Uterus (tissue), 4 donors: ENCODE measurements around the gene COL15A1. TPM values are rescaled to one million over a fixed set of nuclear protein-coding genes. Genes with fewer than 3 reads are reported as not detected.

Experiments used
- DNase-seq, 2 donors: peaks; one replicate each; pipeline ENCODE4 v3.0.0-alpha.2; 2019 to 2020
- H3K27ac ChIP-seq, 2 donors: fragments of 200-600 bp; sonication (generic); 1 replicate in 1 of 2; 2 replicates in 1 of 2; pipeline ENCODE4 v1.5.1; 2016 to 2018
- H3K27me3 ChIP-seq, 2 donors: fragments of 200-600 bp; sonication (generic); one replicate each; pipeline ENCODE4 v1.5.1; 2018 to 2019; ENCODE audit warnings: control low read depth in 1 of 2
- H3K36me3 ChIP-seq, 2 donors: fragments of 200-600 bp; sonication (generic); one replicate each; pipeline ENCODE4 v1.5.1; 2019; ENCODE audit warnings: control low read depth in 1 of 2
- H3K4me1 ChIP-seq, 2 donors: fragments of 200-600 bp; sonication (generic); one replicate each; pipeline ENCODE4 v1.5.1; 2018 to 2019; ENCODE audit warnings: control low read depth in 1 of 2
- H3K4me3 ChIP-seq, 2 donors: fragments of 200-600 bp; sonication (generic); 1 replicate in 1 of 2; 2 replicates in 1 of 2; pipeline ENCODE4 v1.5.1; 2018 to 2019; ENCODE audit warnings: mild to moderate bottlenecking in 1 of 2
- H3K9me3 ChIP-seq, 2 donors: fragments of 200-600 bp; sonication (generic); one replicate each; pipeline ENCODE4 v1.5.1; 2019; ENCODE audit warnings: control low read depth in 1 of 2
- POLR2A ChIP-seq, 2 donors: fragments of 450-650 bp; IDR thresholded peaks; one replicate each; pipeline ENCODE4 v1.6.1; 2016; ENCODE audit warnings: antibody characterized with exemption in 2 of 2, mild to moderate bottlenecking in 1 of 2, moderate library complexity in 1 of 2
- intact Hi-C: fragments of 100-400 bp; cut with DNase I; formaldehyde crosslinking; loops from one replicate; pipeline ENCODE4 v1.15.1; 2023; ENCODE audit warnings: low total_unique reads
- total RNA-seq, 4 donors: library from RNA; depleted of rRNA in 3 of 4; stranded (reverse); fragments of >200 nt in 3 of 4; gene quantifications; one replicate each; pipeline versions ENCODE4 v1.1.0 to v1.2.4, GENCODE V29; 2014 to 2023
- TF ChIP-seq, protein P1 (sequence below), 4 experiments: fragments of 200-600 bp in 2 of 4; fragments of 450-650 bp in 2 of 4; sonication (generic) in 2 of 4; IDR thresholded peaks; one replicate each; pipeline ENCODE4 v1.5.1; 2016 to 2019; ENCODE audit warnings: antibody characterized with exemption in 4 of 4, mild to moderate bottlenecking in 2 of 4, moderate library complexity in 1 of 4
- donor health status: DM: yes; HTN: yes; CAD: no.

COL15A1 gene
- total RNA-seq, 4 donors from 2014 or later, result 20.3 to 160 (median 50.4) TPM

DNA sequence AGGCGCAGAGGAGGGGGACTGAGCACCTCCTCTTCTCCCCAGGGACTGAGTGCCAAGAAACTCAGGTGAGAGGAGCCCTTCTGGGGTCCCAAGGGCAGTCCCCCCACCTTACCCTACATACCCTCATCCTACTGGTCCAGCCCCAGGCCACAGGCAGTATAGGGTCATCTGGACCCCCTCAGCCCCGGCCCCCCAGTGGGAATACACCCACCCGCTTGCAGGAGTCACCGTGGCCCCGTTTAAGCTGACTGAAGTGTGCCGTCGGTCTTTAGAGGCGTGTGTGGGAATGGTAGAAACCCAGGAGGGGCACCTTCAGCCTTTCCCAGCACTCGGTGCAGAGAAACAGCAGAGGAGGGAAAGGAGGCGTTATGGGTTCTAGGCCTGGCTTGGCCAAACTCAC is 30.8 kb downstream of the COL15A1 start:
- TF ChIP-seq, protein P1, sequence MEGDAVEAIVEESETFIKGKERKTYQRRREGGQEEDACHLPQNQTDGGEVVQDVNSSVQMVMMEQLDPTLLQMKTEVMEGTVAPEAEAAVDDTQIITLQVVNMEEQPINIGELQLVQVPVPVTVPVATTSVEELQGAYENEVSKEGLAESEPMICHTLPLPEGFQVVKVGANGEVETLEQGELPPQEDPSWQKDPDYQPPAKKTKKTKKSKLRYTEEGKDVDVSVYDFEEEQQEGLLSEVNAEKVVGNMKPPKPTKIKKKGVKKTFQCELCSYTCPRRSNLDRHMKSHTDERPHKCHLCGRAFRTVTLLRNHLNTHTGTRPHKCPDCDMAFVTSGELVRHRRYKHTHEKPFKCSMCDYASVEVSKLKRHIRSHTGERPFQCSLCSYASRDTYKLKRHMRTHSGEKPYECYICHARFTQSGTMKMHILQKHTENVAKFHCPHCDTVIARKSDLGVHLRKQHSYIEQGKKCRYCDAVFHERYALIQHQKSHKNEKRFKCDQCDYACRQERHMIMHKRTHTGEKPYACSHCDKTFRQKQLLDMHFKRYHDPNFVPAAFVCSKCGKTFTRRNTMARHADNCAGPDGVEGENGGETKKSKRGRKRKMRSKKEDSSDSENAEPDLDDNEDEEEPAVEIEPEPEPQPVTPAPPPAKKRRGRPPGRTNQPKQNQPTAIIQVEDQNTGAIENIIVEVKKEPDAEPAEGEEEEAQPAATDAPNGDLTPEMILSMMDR (IDR thresholded peaks at IDR 0.05), result no peak
- TF ChIP-seq POLR2A (IDR thresholded peaks at IDR 0.05), result no peak
- Histone ChIP-seq H3K36me3 (no peaks in the 10 kb centered on the region), H3K9me3 (no peaks in the 10 kb centered on the region), H3K27me3 (no peaks in the 10 kb centered on the region), H3K4me3 (no peak overlapping the region), H3K27ac (peak overlapping the region; percentile 59 to 80), H3K4me1 (peaks cover 0 to 16% of the 10 kb centered on the region in 2 donors)
- intact Hi-C loops, result no loop called here
- DNase-seq, result no peak

DNA sequence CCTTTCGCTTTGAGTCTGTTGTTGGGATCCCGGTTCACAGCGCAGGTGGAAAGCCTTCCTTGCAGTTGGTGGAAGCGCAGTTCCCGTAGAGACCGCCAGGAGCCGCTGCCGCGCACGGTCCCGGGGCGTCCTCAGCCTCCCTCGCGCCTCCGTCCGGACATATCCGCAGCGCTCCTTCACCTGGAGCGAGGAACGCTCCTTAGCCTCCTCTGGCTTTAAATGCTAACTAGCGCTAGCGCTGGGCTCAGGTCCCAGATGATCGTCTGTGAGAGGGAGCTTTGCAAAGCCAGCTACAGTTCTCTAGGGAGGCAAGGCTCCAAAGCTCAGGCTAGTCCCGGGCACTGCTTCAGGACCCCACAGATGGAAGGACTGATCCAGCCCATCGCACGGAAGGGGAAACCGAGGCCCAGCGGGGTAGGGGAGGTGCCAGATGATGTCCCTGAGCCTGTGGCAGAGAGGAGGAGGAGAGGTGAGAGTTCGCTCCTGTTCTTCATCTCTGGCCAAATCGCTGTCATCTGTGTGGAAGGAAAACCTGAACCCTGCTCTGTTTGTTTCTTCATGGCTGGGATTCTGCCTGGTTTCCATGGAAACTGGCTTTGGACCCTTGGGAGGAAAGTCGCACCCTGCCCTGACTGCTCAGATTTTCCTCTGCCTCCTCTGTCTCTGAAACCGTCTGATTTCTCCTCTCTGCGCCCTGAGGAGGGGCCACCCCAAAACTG is 31.4 kb downstream of the COL15A1 start:
- H3K4me3 ChIP-seq, result no peak overlapping the region
- H3K9me3 ChIP-seq, result no peaks in the 10 kb centered on the region
- H3K4me1 ChIP-seq, result peaks cover 0 to 16% of the 10 kb centered on the region in 2 donors
- intact Hi-C loops, result no loop called here
- H3K27me3 ChIP-seq, result no peaks in the 10 kb centered on the region
- peak in 1 of 2 donors; percentile 24 for TF ChIP-seq POLR2A (IDR thresholded peaks at IDR 0.05)
- TF ChIP-seq, protein P1 (IDR thresholded peaks at IDR 0.05), result peak; percentile 98 to 99 (median 98)
- H3K27ac ChIP-seq, result peak overlapping the region; percentile 59 to 80
- peak; percentile 89 to 92 for DNase-seq
- no peaks in the 10 kb centered on the region for H3K36me3 ChIP-seq

DNA sequence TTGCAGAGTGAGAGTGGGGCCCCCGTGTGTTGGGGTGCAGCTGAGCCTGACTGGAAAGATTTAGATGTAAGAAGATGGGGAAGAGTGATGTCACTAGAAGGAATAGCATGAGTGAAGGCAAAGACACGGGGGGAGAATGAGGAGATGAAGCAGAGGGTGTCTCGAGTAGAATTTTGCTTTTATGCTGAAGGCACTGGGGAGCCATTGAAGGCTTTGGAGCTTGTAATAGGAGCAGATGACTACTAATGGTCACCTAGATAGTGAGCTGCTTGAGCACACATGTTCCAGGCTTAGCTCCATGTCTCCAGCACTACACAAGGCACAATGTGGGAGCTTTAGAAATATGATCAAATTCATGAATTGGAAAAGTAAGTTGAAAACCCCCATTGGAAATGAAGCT is 32.1 kb downstream of the COL15A1 start:
- Histone ChIP-seq H3K4me1 (peaks cover 0 to 16% of the 10 kb centered on the region in 2 donors), H3K27ac (peak overlapping the region; percentile 59 to 80), H3K9me3 (no peaks in the 10 kb centered on the region), H3K27me3 (no peaks in the 10 kb centered on the region), H3K36me3 (no peaks in the 10 kb centered on the region), H3K4me3 (no peak overlapping the region)
- DNase-seq, result no peak
- intact Hi-C loops, result no loop called here
- TF ChIP-seq POLR2A (IDR thresholded peaks at IDR 0.05), result no peak

DNA sequence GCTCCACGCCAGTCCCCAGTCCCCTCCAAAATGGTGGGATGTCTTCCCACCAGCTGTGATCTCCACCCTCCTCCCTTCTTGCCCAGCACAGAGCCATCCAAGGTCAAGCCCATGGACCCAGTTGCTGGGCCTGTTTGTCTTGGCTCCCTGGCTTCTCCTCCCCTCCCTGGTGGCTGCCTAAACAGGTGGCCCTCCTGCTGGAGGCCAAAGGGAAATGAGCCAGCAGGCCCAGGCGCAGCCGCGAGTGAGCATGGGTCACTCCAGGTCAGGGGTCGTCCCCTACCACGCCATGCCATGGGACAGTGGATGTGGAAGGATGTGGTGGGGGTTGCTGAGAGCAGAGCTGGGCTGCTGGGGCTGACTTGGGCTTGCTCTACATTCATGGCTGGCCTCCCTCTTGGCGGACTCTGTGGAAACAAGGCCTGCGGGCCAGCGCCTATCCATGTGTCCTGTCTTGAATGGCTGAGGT is 33.6 kb downstream of the COL15A1 start:
- Histone ChIP-seq H3K4me3 (no peak overlapping the region), H3K27me3 (no peaks in the 10 kb centered on the region), H3K4me1 (peaks cover 0 to 16% of the 10 kb centered on the region in 2 donors), H3K27ac (peak overlapping the region in 1 of 2 donors; percentile 52), H3K36me3 (no peaks in the 10 kb centered on the region), H3K9me3 (no peaks in the 10 kb centered on the region)
- no peak for DNase-seq
- intact Hi-C loops, result no loop called here
- no peak for TF ChIP-seq POLR2A (IDR thresholded peaks at IDR 0.05)
- TF ChIP-seq, protein P1 (IDR thresholded peaks at IDR 0.05), result no peak

DNA sequence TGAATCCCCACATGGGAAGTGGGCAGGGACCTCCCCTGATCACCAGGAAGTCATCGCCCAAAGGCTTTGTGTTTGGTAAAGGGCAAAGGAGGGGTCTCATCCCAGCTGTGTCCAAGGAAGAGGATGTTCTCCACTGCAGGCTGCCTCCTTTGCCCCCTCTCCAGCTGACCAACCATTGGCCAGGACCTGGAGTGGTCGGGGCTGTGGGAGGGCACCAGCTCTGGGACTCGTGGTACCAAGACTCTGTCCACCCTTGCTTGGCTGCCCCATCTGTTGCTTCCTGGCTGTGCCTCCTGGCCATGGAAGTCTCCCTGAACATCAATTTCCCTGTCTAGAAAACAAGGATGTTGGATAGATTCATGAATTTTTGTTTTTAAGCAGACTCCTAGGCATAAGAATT is 34.1 kb downstream of the COL15A1 start:
- Histone ChIP-seq H3K4me3 (no peak overlapping the region), H3K9me3 (no peaks in the 10 kb centered on the region), H3K27me3 (no peaks in the 10 kb centered on the region), H3K36me3 (no peaks in the 10 kb centered on the region), H3K4me1 (peaks cover 0 to 16% of the 10 kb centered on the region in 2 donors), H3K27ac (peak overlapping the region; percentile 52 to 71)
- intact Hi-C loops, result no loop called here
- DNase-seq, result no peak
- TF ChIP-seq, protein P1 (IDR thresholded peaks at IDR 0.05), result no peak
- no peak for TF ChIP-seq POLR2A (IDR thresholded peaks at IDR 0.05)
